GM12878 (cell line): ENCODE measurements around the gene ENG. TPM values are rescaled to one million over a fixed set of nuclear protein-coding genes. Genes with fewer than 3 reads are reported as not detected.

Experiments
- ATAC-seq: fragments of 200-7000 bp; cut with Tn5 transposase; 3 replicates; pipeline ENCODE4 v1.9.1; 2020; ENCODE audit warnings: mild to moderate bottlenecking, moderate library complexity
- BruUV-seq: library from RNA; stranded (reverse); fragments of 400-500 nt; replicated peaks from 2 replicates; lab custom pipeline; 2021; lab: Mats Ljungman, UMichigan
- CTCF ChIA-PET: fragments of 300-600 bp; sonication (Branson Sonifier 250); formaldehyde crosslinking; extraction: SDS; loops from one replicate; lab custom pipeline; 2021; ENCODE audit warnings: inconsistent platforms; lab: Yijun Ruan, JAX
- POLR2A ChIA-PET: fragments of 350-600 bp; formaldehyde crosslinking; extraction: SDS; loops from one replicate; lab custom pipeline; 2021; ENCODE audit warnings: inconsistent platforms; lab: Charles Lee
- RAD21 ChIA-PET: fragments of 300-600 bp; sonication (Branson Sonifier 250); formaldehyde crosslinking; loops from one replicate; lab custom pipeline; 2023; ENCODE audit warnings: antibody characterized with exemption; ENCODE audit not compliant: unreplicated experiment; lab: Charles Lee
- SMC1A ChIA-PET: fragments of 300-600 bp; sonication (Branson Sonifier 250); formaldehyde crosslinking; loops from one replicate; lab custom pipeline; 2023; ENCODE audit not compliant: unreplicated experiment, uncharacterized antibody; lab: Charles Lee
- DNase-seq: peaks from one replicate; pipeline ENCODE4 v3.0.0-alpha.2; 2011; ENCODE audit warnings: low read depth, low spot score
- FAIRE-seq: peaks from 3 replicates; lab custom pipeline; 2011; peaks lifted over from hg19 to GRCh38; lab: Jason Lieb, UNC
- H2AFZ ChIP-seq: 2 replicates; pipeline ENCODE4 v1.6.0; 2011; ENCODE audit warnings: low read depth, low read length, control low read depth; ENCODE audit not compliant: control insufficient read depth
- H3K27ac ChIP-seq: 2 replicates; pipeline ENCODE4 v1.5.1; 2011; ENCODE audit warnings: control low read depth; ENCODE audit not compliant: control insufficient read depth, insufficient read depth
- H3K27me3 ChIP-seq, 2 experiments: replicated peaks in 1 of 2; 2 replicates each; pipeline versions ENCODE4 v1.6.0 to v1.6.1; 2011; ENCODE audit warnings: low read length in 1 of 2; ENCODE audit not compliant: control insufficient read depth in 2 of 2, insufficient read depth in 2 of 2
- H3K36me3 ChIP-seq, 2 experiments: 2 replicates each; pipeline ENCODE4 v1.5.1; 2011; ENCODE audit warnings: low read length in 1 of 2; ENCODE audit not compliant: control insufficient read depth in 2 of 2, insufficient read depth in 2 of 2
- H3K4me1 ChIP-seq: 2 replicates; pipeline ENCODE4 v1.6.1; 2011; ENCODE audit warnings: mild to moderate bottlenecking, low read length, moderate library complexity, mixed read lengths; ENCODE audit not compliant: control insufficient read depth, insufficient read depth
- H3K4me2 ChIP-seq: 2 replicates; pipeline ENCODE4 v1.6.0; 2011; ENCODE audit warnings: control low read depth; ENCODE audit not compliant: control insufficient read depth, insufficient read depth
- H3K4me3 ChIP-seq: fragments of 200-600 bp; sonication (generic); 2 replicates; pipeline ENCODE4 v1.5.1; 2016
- H3K79me2 ChIP-seq: 2 replicates; pipeline ENCODE4 v1.6.0; 2011; ENCODE audit warnings: low read length; ENCODE audit not compliant: control insufficient read depth, insufficient read depth
- H3K9ac ChIP-seq: 2 replicates; pipeline ENCODE4 v1.8.0; 2011; ENCODE audit warnings: low read length, control low read depth, mixed read lengths; ENCODE audit not compliant: control insufficient read depth, insufficient read depth
- H3K9me3 ChIP-seq: replicated peaks from 3 replicates; pipeline ENCODE4 v1.5.1; 2011; ENCODE audit warnings: mild to moderate bottlenecking, low read length; ENCODE audit not compliant: control insufficient read depth, insufficient read depth
- H4K20me1 ChIP-seq: 2 replicates; pipeline ENCODE4 v1.6.0; 2011; ENCODE audit not compliant: control insufficient read depth, insufficient read depth
- ELK1 ChIP-seq: IDR thresholded peaks from 2 replicates; pipeline ENCODE4 v1.6.1; 2012; ENCODE audit warnings: low read depth, low read length, improper control_type of control experiment
- ETV6 ChIP-seq, 2 experiments: fragments of 450-650 bp in 1 of 2; IDR thresholded peaks in 1 of 2; conservative IDR thresholded peaks in 1 of 2; 2 replicates each; pipeline ENCODE4 v1.6.1; 2014; ENCODE audit warnings: antibody characterized with exemption in 1 of 2, borderline replicate concordance in 1 of 2, low read depth in 1 of 2, mild to moderate bottlenecking in 1 of 2, moderate library complexity in 1 of 2
- HDAC2 ChIP-seq: fragments of 200-600 bp; sonication (generic); IDR thresholded peaks from 2 replicates; pipeline ENCODE4 v1.6.1; 2017
- HDGF ChIP-seq: fragments of 450-650 bp; IDR thresholded peaks from 2 replicates; pipeline ENCODE4 v1.6.1; 2016; ENCODE audit warnings: antibody characterized with exemption
- JUNB ChIP-seq: IDR thresholded peaks from 2 replicates; pipeline ENCODE4 v1.6.1; 2016; ENCODE audit warnings: antibody characterized with exemption, mild to moderate bottlenecking
- KAT2A ChIP-seq: conservative IDR thresholded peaks from 2 replicates; pipeline ENCODE4 v1.6.1; 2011; ENCODE audit warnings: low read depth, low read length; ENCODE audit not compliant: control insufficient read depth
- MTA2 ChIP-seq: fragments of 450-650 bp; IDR thresholded peaks from 2 replicates; pipeline ENCODE4 v1.6.1; 2016; ENCODE audit warnings: low read depth, mild to moderate bottlenecking, moderate library complexity
- NFXL1 ChIP-seq: fragments of 450-650 bp; IDR thresholded peaks from 2 replicates; pipeline ENCODE4 v1.6.1; 2017; ENCODE audit warnings: antibody characterized with exemption, mild to moderate bottlenecking, borderline replicate concordance
- NRF1 ChIP-seq: conservative IDR thresholded peaks from 2 replicates; pipeline ENCODE4 v1.6.1; 2011; ENCODE audit warnings: mild to moderate bottlenecking, low read depth, low read length, improper control_type of control experiment
- RAD51 ChIP-seq: fragments of 450-650 bp; IDR thresholded peaks from 2 replicates; pipeline ENCODE4 v1.6.1; 2016; ENCODE audit warnings: moderate library complexity, mild to moderate bottlenecking, inconsistent platforms
- SKIL ChIP-seq: fragments of 450-650 bp; IDR thresholded peaks from 2 replicates; pipeline ENCODE4 v1.6.1; 2017; ENCODE audit warnings: mild to moderate bottlenecking, low read depth, inconsistent platforms; ENCODE audit not compliant: poor library complexity, severe bottlenecking
- SRF ChIP-seq, 2 experiments: IDR thresholded peaks; 2 replicates each; pipeline ENCODE4 v1.6.1; 2011; ENCODE audit warnings: low read depth in 2 of 2, low read length in 2 of 2, mild to moderate bottlenecking in 1 of 2, moderate library complexity in 1 of 2
- TAF1 ChIP-seq: IDR thresholded peaks from 2 replicates; pipeline ENCODE4 v1.6.1; 2011; ENCODE audit warnings: mild to moderate bottlenecking, low read depth, low read length, borderline replicate concordance
- TBL1XR1 ChIP-seq: IDR thresholded peaks from 2 replicates; pipeline ENCODE4 v1.6.1; 2012; ENCODE audit warnings: low read depth, low read length, improper control_type of control experiment
- TCF7 ChIP-seq: IDR thresholded peaks from 2 replicates; pipeline ENCODE4 v1.6.1; 2014; ENCODE audit warnings: antibody characterized with exemption, borderline replicate concordance
- YBX1 ChIP-seq: fragments of 450-650 bp; IDR thresholded peaks from 2 replicates; pipeline ENCODE4 v1.6.1; 2016; ENCODE audit warnings: antibody characterized with exemption
- ZBED1 ChIP-seq: IDR thresholded peaks from 2 replicates; pipeline ENCODE4 v1.6.1; 2016; ENCODE audit warnings: borderline replicate concordance
- ZBTB4 ChIP-seq: fragments of 450-650 bp; formaldehyde crosslinking; IDR thresholded peaks from 2 replicates; pipeline ENCODE4 v1.4.0; 2022; ENCODE audit warnings: mild to moderate bottlenecking, moderate library complexity
- ZNF384 ChIP-seq: IDR thresholded peaks from 2 replicates; pipeline ENCODE4 v1.6.1; 2012; ENCODE audit warnings: low read depth, mild to moderate bottlenecking, low read length, improper control_type of control experiment, borderline replicate concordance
- ZZZ3 ChIP-seq: IDR thresholded peaks from 2 replicates; pipeline ENCODE4 v1.6.1; 2011; ENCODE audit warnings: low read depth; ENCODE audit not compliant: control insufficient read depth, insufficient read length
- WGBS: methylation state at CpG from one replicate; pipeline ENCODE4 v1.1.6; 2016; ENCODE audit warnings: low lambda C conversion rate; ENCODE audit not compliant: insufficient replicate concordance, insufficient coverage; ENCODE audit errors: missing lambda C conversion rate; 5-methylcytosine and 5-hydroxymethylcytosine counted together
- in situ Hi-C: fragments of 300-500 bp; cut with MboI; formaldehyde crosslinking; loops from 9 replicates; pipeline ENCODE4 v1.14.3; 2018; ENCODE audit warnings: mixed read lengths
- intact Hi-C: fragments of 100-400 bp; cut with micrococcal nuclease; formaldehyde crosslinking; loops from one replicate; pipeline ENCODE4 v1.14.2; 2022; ENCODE audit not compliant: unreplicated experiment
- polyA plus RNA-seq, 11 experiments: library from polyadenylated mRNA; depleted of rRNA in 4 of 11; unstranded in 6 of 11; stranded (reverse) in 5 of 11; fragments of >200 nt; fragmentation: Nextera tagmentation in 4 of 11; fragmentation: Illumina TruSeq in 1 of 11; extraction: Ambion mirVana in 4 of 11; extraction: Trizol in 1 of 11; gene quantifications; 1 replicate in 1 of 11; 2 replicates in 10 of 11; pipeline versions ENCODE4 v1.2.1 to v1.2.3, GENCODE V29; 2011 to 2016; ENCODE audit warnings: inconsistent platforms in 2 of 11, missing spikeins in 2 of 11, low read depth in 1 of 11
- total RNA-seq, 4 experiments: library from RNA; depleted of rRNA in 3 of 4; stranded (reverse); fragments of >200 nt in 3 of 4; fragmentation: Illumina TruSeq in 1 of 4; extraction: Trizol in 1 of 4; gene quantifications; 2 replicates each; pipeline versions ENCODE4 v1.2.1 to v1.2.3, GENCODE V29; 2013 to 2021

Gene ENG
- total and polyA plus RNA-seq, 10 of the 15 experiments (the other 5 are each of a cell fraction or from before 2014, with no cell fraction given): 0.14 to 10.1 (median 2.0) TPM

- H3K36me3 ChIP-seq: peaks cover 0 to 8% of the 10 kb centered on the region in 2 experiments; a peak in 3 of 4 replicates
- CTCF ChIA-PET: interaction anchor here (1.0 to 1.9 kb wide), 2 partner anchors 13 to 51 kb away, joined by 3 to 5 read pairs; no protein-coding TSS in a partner anchor
- no peak overlapping the region for H3K27ac ChIP-seq
- RAD21 ChIA-PET: no interaction called here
- DNase-seq (no peak), ATAC-seq (no peak), FAIRE-seq (no peak)
- POLR2A ChIA-PET: interaction anchor here (0.5 to 1.0 kb wide), 2 partner anchors 9 to 33 kb away, joined by 3 read pairs; no protein-coding TSS in a partner anchor
- no TSS peak for BruUV-seq
- no peaks in the 10 kb centered on the region for H3K9me3 ChIP-seq
- intact Hi-C loops (no loop called here), in situ Hi-C loops (no loop called here)
- H3K27me3 ChIP-seq: no peaks in the 10 kb centered on the region
- H3K4me2 ChIP-seq: no peak overlapping the region
- no peak overlapping the region for H3K9ac ChIP-seq
- no peaks in the 10 kb centered on the region for H4K20me1 ChIP-seq
- WGBS: 92% methylated on average over 8 of the region's 11 CpGs
- TF ChIP-seq TCF7 (no peak), RAD51 (no peak), TAF1 (no peak), NFXL1 (no peak), MTA2 (no peak), HDGF (no peak), NRF1 (no peak), SKIL (no peak), TBL1XR1 (no peak), ZBTB4 (CRISPR knock-in tag) (no peak), ZZZ3 (no peak), KAT2A (no peak), JUNB (no peak), ETV6 (conservative IDR thresholded peaks at IDR 0.05 in 1 of 2, IDR thresholded peaks at IDR 0.05 in 1 of 2; ENCODE audit: borderline replicate concordance in 1 of 2, low read depth in 1 of 2) (no peak), SRF (IDR thresholded peaks at IDR 0.05; ENCODE audit: low read depth in 2 of 2, low read length in 2 of 2) (no peak), ELK1 (no peak), ZNF384 (no peak), YBX1 (no peak), HDAC2 (no peak), ZBED1 (no peak)
- no peak overlapping the region for H3K4me3 ChIP-seq
- SMC1A ChIA-PET: no interaction called here
- no peaks in the 10 kb centered on the region for H3K4me1 ChIP-seq
- H2AFZ ChIP-seq: no peak overlapping the region
- H3K79me2 ChIP-seq: no peaks in the 10 kb centered on the region
These were observed 35.9 kb downstream of the ENG start for GRCh38 chr9:127818574-127818973.
